ENCODE measurements around the gene GRM7. TPM values are rescaled to one million over a fixed set of nuclear protein-coding genes. Genes with fewer than 3 reads are reported as not detected.

Gene GRM7
- total and polyA plus RNA-seq, 4 donors, result 0.08 to 0.33 TPM; not detected in 2

GRCh38 chr3:7241584-7242302, 380.8 kb downstream of the GRM7 start:
- H3K36me3 ChIP-seq (ENCODE audit: control insufficient read depth in 4 of 4, insufficient read depth in 3 of 4, low read depth in 1 of 4, low read length in 3 of 4), result no peaks in the 10 kb centered on the region
- no peak for DNase-seq (ENCODE audit: low spot score)
- TF ChIP-seq FOXA2 (IDR thresholded peaks at IDR 0.05) (no peak), HNF4A (conservative IDR thresholded peaks at IDR 0.05) (peak in 1 of 2 donors; percentile 19)
- H3K27me3 ChIP-seq (ENCODE audit: control insufficient read depth in 4 of 4, insufficient read depth in 4 of 4, low read length in 3 of 4), result no peaks in the 10 kb centered on the region
- 39% methylated on average over 4 of the region's 4 CpGs for WGBS
- no peak overlapping the region for H3K9ac ChIP-seq (ENCODE audit: low read depth in 1 of 2, low read length in 2 of 2)
- H3K4me1 ChIP-seq (ENCODE audit: control insufficient read depth in 4 of 4, insufficient read depth in 4 of 4, low read length in 3 of 4), result peaks cover 3 to 14% (median 10%) of the 10 kb centered on the region in 4 donors
- H3K27ac ChIP-seq (ENCODE audit: low read depth in 1 of 2, low read length in 2 of 2), result no peak overlapping the region
- H3K9me3 ChIP-seq (ENCODE audit: control insufficient read depth in 4 of 4, low read length in 3 of 4), result no peaks in the 10 kb centered on the region
- no peak overlapping the region for H3K4me3 ChIP-seq (ENCODE audit: low read depth in 1 of 3, low read length in 3 of 3)

GRCh38 chr3:7242303-7242635, 381.4 kb downstream of the GRM7 start:
- Histone ChIP-seq H3K9ac (ENCODE audit: low read depth in 1 of 2, low read length in 2 of 2) (no peak overlapping the region), H3K27me3 (ENCODE audit: control insufficient read depth in 4 of 4, insufficient read depth in 4 of 4, low read length in 3 of 4) (no peaks in the 10 kb centered on the region), H3K9me3 (ENCODE audit: control insufficient read depth in 4 of 4, low read length in 3 of 4) (no peaks in the 10 kb centered on the region), H3K4me1 (ENCODE audit: control insufficient read depth in 4 of 4, insufficient read depth in 4 of 4, low read length in 3 of 4) (peaks cover 3 to 14% (median 10%) of the 10 kb centered on the region in 4 donors), H3K27ac (ENCODE audit: low read depth in 1 of 2, low read length in 2 of 2) (no peak overlapping the region), H3K4me3 (ENCODE audit: low read depth in 1 of 3, low read length in 3 of 3) (no peak overlapping the region), H3K36me3 (ENCODE audit: control insufficient read depth in 4 of 4, insufficient read depth in 3 of 4, low read depth in 1 of 4, low read length in 3 of 4) (no peaks in the 10 kb centered on the region)
- TF ChIP-seq RAD21 (IDR thresholded peaks at IDR 0.05) (no peak), HNF4A (conservative IDR thresholded peaks at IDR 0.05) (peak in 1 of 2 donors; percentile 18)
- no peak for DNase-seq (ENCODE audit: low spot score)

- DNase-seq (ENCODE audit: low spot score), result no peak
- 85% methylated on average over 5 of the region's 5 CpGs for WGBS
- Histone ChIP-seq H3K27ac (ENCODE audit: low read depth in 1 of 2, low read length in 2 of 2) (no peak overlapping the region), H3K4me1 (ENCODE audit: control insufficient read depth in 4 of 4, insufficient read depth in 4 of 4, low read length in 3 of 4) (no peaks in the 10 kb centered on the region), H3K9me3 (ENCODE audit: control insufficient read depth in 4 of 4, low read length in 3 of 4) (no peaks in the 10 kb centered on the region), H3K4me3 (ENCODE audit: low read depth in 1 of 3, low read length in 3 of 3) (no peak overlapping the region), H3K27me3 (ENCODE audit: control insufficient read depth in 4 of 4, insufficient read depth in 4 of 4, low read length in 3 of 4) (no peaks in the 10 kb centered on the region), H3K36me3 (ENCODE audit: control insufficient read depth in 4 of 4, insufficient read depth in 3 of 4, low read depth in 1 of 4, low read length in 3 of 4) (no peaks in the 10 kb centered on the region), H3K9ac (ENCODE audit: low read depth in 1 of 2, low read length in 2 of 2) (no peak overlapping the region)
- TF ChIP-seq RXRA (IDR thresholded peaks at IDR 0.05), result no peak
- no peak for TF ChIP-seq RAD21 (IDR thresholded peaks at IDR 0.05)
- no peak for TF ChIP-seq YY1 (IDR thresholded peaks at IDR 0.05)
- TF ChIP-seq HNF4G (IDR thresholded peaks at IDR 0.05), result no peak
- no peak for TF ChIP-seq SP1 (IDR thresholded peaks at IDR 0.05)
- no peak for TF ChIP-seq GABPA (IDR thresholded peaks at IDR 0.05 in 1 of 2, conservative IDR thresholded peaks at IDR 0.05 in 1 of 2)
- TF ChIP-seq, protein P1, sequence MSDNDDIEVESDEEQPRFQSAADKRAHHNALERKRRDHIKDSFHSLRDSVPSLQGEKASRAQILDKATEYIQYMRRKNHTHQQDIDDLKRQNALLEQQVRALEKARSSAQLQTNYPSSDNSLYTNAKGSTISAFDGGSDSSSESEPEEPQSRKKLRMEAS (IDR thresholded peaks at IDR 0.05), result no peak
- TF ChIP-seq EGR1 (IDR thresholded peaks at IDR 0.05; ENCODE audit: low read depth in 2 of 2), result no peak
- TF ChIP-seq JUND (IDR thresholded peaks at IDR 0.05), result no peak
- TF ChIP-seq HNF4A (conservative IDR thresholded peaks at IDR 0.05), result no peak
- TF ChIP-seq, protein P2, sequence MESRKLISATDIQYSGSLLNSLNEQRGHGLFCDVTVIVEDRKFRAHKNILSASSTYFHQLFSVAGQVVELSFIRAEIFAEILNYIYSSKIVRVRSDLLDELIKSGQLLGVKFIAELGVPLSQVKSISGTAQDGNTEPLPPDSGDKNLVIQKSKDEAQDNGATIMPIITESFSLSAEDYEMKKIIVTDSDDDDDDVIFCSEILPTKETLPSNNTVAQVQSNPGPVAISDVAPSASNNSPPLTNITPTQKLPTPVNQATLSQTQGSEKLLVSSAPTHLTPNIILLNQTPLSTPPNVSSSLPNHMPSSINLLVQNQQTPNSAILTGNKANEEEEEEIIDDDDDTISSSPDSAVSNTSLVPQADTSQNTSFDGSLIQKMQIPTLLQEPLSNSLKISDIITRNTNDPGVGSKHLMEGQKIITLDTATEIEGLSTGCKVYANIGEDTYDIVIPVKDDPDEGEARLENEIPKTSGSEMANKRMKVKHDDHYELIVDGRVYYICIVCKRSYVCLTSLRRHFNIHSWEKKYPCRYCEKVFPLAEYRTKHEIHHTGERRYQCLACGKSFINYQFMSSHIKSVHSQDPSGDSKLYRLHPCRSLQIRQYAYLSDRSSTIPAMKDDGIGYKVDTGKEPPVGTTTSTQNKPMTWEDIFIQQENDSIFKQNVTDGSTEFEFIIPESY (IDR thresholded peaks at IDR 0.05), result no peak
- TF ChIP-seq FOXA2 (IDR thresholded peaks at IDR 0.05), result no peak
- TF ChIP-seq NR2F2 (IDR thresholded peaks at IDR 0.05), result no peak
- TF ChIP-seq FOXA1 (IDR thresholded peaks at IDR 0.05), result no peak
- TF ChIP-seq, protein P3, sequence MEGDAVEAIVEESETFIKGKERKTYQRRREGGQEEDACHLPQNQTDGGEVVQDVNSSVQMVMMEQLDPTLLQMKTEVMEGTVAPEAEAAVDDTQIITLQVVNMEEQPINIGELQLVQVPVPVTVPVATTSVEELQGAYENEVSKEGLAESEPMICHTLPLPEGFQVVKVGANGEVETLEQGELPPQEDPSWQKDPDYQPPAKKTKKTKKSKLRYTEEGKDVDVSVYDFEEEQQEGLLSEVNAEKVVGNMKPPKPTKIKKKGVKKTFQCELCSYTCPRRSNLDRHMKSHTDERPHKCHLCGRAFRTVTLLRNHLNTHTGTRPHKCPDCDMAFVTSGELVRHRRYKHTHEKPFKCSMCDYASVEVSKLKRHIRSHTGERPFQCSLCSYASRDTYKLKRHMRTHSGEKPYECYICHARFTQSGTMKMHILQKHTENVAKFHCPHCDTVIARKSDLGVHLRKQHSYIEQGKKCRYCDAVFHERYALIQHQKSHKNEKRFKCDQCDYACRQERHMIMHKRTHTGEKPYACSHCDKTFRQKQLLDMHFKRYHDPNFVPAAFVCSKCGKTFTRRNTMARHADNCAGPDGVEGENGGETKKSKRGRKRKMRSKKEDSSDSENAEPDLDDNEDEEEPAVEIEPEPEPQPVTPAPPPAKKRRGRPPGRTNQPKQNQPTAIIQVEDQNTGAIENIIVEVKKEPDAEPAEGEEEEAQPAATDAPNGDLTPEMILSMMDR (IDR thresholded peaks at IDR 0.05; ENCODE audit: low read depth, low read length, missing input control), result no peak
These were observed 388.7 kb downstream of the GRM7 start for GRCh38 chr3:7249493-7250076.

All from liver (tissue), 9 donors.